Spleen (tissue), 7 donors: ENCODE data around the gene PLA2G4B.

Experiments
- CTCF ChIP-seq, 11 experiments: fragments of 200-600 bp in 7 of 11; fragments of 450-650 bp in 4 of 11; sonication (generic) in 4 of 11; IDR thresholded peaks in 8 of 11; conservative IDR thresholded peaks in 3 of 11; 1 replicate in 7 of 11; 2 replicates in 4 of 11; pipeline versions ENCODE4 v1.4.0 to v1.8.0; 2016 to 2021; ENCODE audit warnings: antibody characterized with exemption in 11 of 11, inconsistent platforms in 4 of 11, mild to moderate bottlenecking in 1 of 11
- POLR2A ChIP-seq, 3 donors: fragments of 450-650 bp; IDR thresholded peaks; one replicate each; pipeline ENCODE4 v1.5.1; 2017; ENCODE audit warnings: antibody characterized with exemption in 3 of 3, mild to moderate bottlenecking in 1 of 3
- POLR2AphosphoS5 ChIP-seq, 3 donors: sonication (generic); formaldehyde crosslinking; IDR thresholded peaks; one replicate each; pipeline ENCODE4 v1.5.1; 2017; ENCODE audit warnings: antibody characterized with exemption in 3 of 3
- donor health status: DM: no; HTN: no; CAD: no; lungs with moderate emphysema.
- donor health status: DM: no; HTN: no; CAD: no.
- donor health status: DM: no; HTN: no; CAD: no.

- TF ChIP-seq CTCF (IDR thresholded peaks at IDR 0.05 in 8 of 11, conservative IDR thresholded peaks at IDR 0.05 in 3 of 11) (no peak), POLR2AphosphoS5 (IDR thresholded peaks at IDR 0.05) (no peak), POLR2A (IDR thresholded peaks at IDR 0.05) (no peak)
Observed at GRCh38 chr15:41849204-41849603, 10.6 kb downstream of the PLA2G4B start.
